Measurements from ENCODE around the gene SOX5.

- TF ChIP-seq CTCF (IDR thresholded peaks at IDR 0.05): no peak
- TF ChIP-seq POLR2A (IDR thresholded peaks at IDR 0.05): no peak
These were observed 62.2 kb downstream of the SOX5 start for GRCh38 chr12:23887055-23887835.
